Epithelial cell of esophagus (primary cell): Measurements from ENCODE around the gene LIFR.

Experiments used
- DNase-seq: peaks from one replicate; pipeline ENCODE4 v3.0.0; 2010; ENCODE audit warnings: low read depth
- H3K4me3 ChIP-seq: 2 replicates; pipeline ENCODE4 v1.5.1; 2011; ENCODE audit warnings: mild to moderate bottlenecking, low read length, control low read depth
- CTCF ChIP-seq: IDR thresholded peaks from 2 replicates; pipeline ENCODE4 v1.5.1; 2011; ENCODE audit warnings: low read depth, mild to moderate bottlenecking, low read length, control low read depth, inconsistent platforms; ENCODE audit not compliant: insufficient read depth; ENCODE audit errors: missing control alignments

LIFR gene

DNA sequence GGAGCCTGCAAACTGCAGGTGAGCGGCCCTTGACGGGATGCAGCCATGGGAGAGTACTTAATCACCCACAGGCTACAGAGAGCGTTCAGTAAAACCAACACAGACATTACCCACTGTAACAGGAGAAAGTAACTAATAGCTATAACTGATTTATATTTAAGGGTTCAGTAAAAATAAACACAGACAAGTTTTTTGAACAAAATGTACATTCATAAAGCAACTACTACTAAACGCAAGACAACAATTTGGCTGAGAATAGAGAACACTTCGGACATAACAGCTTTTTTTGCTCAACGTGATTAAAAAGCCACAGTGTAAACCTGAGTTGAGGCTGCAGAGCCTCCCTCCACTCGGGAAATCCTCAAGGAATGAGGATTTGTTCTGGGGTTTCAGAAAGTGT is 61.7 kb downstream of the LIFR start:
- DNase-seq: no peak
- no peak overlapping the region for H3K4me3 ChIP-seq
- TF ChIP-seq CTCF: no peak

- no peak for TF ChIP-seq CTCF
- no peak overlapping the region for H3K4me3 ChIP-seq
- no peak for DNase-seq
Observed at GRCh38 chr5:38494175-38494574, 62.3 kb downstream of the LIFR start.

DNA sequence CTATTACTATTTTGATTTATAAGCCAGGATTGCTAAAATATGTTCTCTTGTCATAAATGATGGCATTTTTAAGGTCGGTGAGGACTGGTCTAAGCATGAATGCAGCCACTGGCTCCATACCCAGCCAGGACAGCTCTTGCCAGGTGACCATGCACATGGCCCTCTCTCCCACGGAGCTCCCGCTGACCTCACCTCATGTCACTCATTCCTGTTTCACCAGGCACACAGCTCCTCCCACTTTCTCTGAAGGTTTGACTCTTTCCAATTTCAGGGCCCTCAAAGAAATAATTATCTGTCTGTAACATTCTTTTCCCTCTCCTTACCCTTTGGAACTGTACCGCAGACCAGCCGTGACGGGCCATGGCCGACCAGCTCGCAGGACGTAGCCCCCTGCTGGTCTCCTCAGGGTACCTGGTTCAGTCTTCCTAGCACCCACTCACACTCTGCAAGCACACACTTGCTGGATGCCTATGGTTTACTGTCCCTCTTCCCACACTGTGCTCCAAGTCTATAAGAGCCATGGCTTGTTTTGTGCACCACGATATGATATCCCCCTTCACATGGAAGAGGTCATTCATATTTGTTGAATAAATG is 72.5 kb downstream of the LIFR start:
- H3K4me3 ChIP-seq: no peak overlapping the region
- no peak for DNase-seq
- no peak for TF ChIP-seq CTCF

GRCh38 chr5:38479315-38479904 is 77.0 kb downstream of the LIFR start:
- DNase-seq: no peak
- TF ChIP-seq CTCF: no peak
- H3K4me3 ChIP-seq: no peak overlapping the region

DNA sequence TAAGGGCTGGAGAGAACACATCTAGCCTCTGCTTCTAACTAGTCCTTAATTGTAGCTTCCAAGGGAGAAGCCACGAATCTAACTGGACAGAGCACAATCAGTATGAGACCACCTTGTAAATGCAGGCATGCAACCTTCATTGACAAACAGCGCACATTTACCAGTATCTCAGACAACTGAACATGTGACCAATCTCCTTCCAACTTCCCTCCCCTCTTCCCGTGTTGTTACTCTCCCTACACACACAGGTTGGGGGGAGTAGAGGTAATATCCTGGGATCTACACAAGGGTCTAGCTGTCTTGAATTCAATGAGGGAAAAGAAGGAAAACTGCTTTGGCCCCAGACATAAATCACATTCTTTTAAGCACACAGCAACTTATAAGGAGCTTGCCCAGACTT is 77.6 kb downstream of the LIFR start:
- no peak overlapping the region for H3K4me3 ChIP-seq
- DNase-seq: no peak
- TF ChIP-seq CTCF: no peak

GRCh38 chr5:38478166-38478565 is 78.3 kb downstream of the LIFR start:
- no peak for DNase-seq
- no peak overlapping the region for H3K4me3 ChIP-seq
- no peak for TF ChIP-seq CTCF

DNA sequence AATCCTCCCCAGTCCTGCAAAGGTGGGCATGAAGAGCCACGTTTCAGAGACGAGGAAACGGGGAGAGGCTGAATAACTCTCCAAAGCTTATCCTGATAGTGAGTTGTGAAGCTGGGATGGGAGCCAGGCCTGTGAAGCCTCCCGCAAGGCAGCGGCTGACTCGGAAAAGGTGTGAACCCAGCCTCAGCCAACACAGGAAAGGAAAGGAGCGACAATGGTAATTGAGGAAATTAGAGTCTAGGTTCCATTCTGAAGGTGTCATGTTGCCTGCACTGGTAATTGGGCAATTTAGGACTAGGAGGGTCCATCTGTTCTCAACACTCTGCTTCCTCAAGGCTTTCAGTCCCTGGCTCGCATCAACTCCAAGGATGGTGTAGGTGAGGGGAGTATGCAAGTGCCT is 83.4 kb downstream of the LIFR start:
- no peak overlapping the region for H3K4me3 ChIP-seq
- no peak for DNase-seq
- TF ChIP-seq CTCF: no peak
